Measurements from ENCODE around the gene IFTAP.
"Not testable (repeated sequence)": the region's sequence is repeated elsewhere in the genome, so short reads cannot be mapped to it uniquely, and the experiment has no call there.

Gene IFTAP

GRCh38 chr11:36594316-36594989 lies at the start of gene IFTAP:
TSS of gene IFTAP (plus strand) at chr11:36594502. CDS start at chr11:36610104, 15,602 bp downstream.
- peak; percentile 93 for DNase-seq

- no peak for DNase-seq
Measured at GRCh38 chr11:36550385-36551115, 43.8 kb upstream of the IFTAP start.

- DNase-seq, result not testable (repeated sequence)
Measured at GRCh38 chr11:36557390-36557789, 36.9 kb upstream of the IFTAP start.

- DNase-seq, result no peak
Measured at GRCh38 chr11:36557991-36558390, 36.3 kb upstream of the IFTAP start.

- DNase-seq, result no peak
Measured at GRCh38 chr11:36558571-36559413, 35.5 kb upstream of the IFTAP start.

DNA sequence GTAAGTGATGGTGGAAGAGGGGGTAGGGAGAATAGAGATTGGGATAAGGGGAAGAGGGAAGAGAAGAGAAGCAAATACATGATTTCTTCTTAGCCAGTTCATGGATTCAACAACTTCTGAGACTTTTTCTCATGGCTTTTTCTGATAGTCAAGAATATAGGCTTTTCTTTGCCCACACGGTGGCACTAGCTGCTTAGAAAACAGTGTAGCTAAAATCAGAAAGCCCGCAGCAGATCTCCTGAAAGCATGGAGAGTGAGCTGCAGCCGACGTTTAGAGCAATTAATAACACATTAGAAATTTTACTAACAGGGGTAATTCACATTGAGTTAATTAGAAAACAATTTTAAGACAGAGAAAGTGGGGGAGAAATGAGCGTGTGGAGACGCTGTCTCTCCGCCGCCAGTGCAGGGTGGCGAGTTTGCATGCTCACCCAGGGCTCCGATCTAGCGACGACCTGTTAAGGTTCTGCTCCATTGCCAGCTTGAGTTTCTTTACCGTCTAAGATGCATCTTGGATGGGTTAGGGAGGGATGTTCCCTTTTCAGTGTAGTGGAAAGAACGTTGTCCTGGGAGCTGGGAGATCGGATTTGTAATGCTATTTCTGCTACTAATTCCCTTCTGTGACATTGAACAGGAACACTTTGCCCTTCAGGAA lies 29.8 kb upstream of the IFTAP start:
- DNase-seq, result peak; percentile 83

- peak; percentile 27 for DNase-seq
Measured at GRCh38 chr11:36565031-36565610, 29.2 kb upstream of the IFTAP start.

- no peak for DNase-seq
Measured at GRCh38 chr11:36566407-36567053, 27.8 kb upstream of the IFTAP start.

DNA sequence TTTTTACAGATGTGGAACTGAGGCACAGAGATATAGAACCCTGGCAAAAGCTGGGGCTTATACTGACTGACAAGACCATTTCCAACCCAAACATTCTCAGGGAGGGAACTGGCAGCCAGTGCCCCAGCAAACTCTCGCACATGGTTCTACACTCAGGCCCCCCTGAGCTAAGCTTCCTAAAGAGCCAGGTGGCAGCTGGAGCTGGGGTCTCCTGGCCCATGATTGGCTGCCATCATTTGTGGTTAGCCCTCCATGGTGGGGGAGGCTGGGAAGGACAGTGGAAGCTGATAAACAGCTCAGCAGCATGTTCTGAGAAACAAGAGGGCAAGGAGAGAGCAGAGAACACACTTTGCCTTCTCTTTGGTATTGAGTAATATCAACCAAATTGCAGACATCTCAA lies 26.6 kb upstream of the IFTAP start, which contains the start of gene RAG1:
RAG1 (plus strand) TSS at position 314 of the 400 bp plus-strand sequence. CDS start 5,298 bp downstream, outside the sequence.
- DNase-seq, result no peak

- DNase-seq, result no peak
Measured at GRCh38 chr11:36569095-36569494, 25.2 kb upstream of the IFTAP start.

GRCh38 chr11:36574486-36574885 lies 19.8 kb upstream of the IFTAP start:
- DNase-seq, result no peak

- no peak for DNase-seq
Measured at GRCh38 chr11:36577373-36577772, 16.9 kb upstream of the IFTAP start.

DNA sequence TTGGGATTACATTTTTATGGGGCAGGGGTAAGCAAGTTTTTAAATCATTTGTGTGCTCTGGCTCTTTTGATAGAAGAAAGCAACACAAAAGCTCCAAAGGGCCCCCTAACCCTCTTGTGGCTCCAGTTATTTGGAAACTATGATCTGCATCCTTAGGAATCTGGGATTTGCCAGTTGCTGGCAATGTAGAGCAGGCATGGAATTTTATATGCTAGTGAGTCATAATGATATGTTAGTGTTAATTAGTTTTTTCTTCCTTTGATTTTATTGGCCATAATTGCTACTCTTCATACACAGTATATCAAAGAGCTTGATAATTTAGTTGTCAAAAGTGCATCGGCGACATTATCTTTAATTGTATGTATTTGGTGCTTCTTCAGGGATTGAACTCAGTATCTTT lies 16.4 kb upstream of the IFTAP start:
- DNase-seq, result no peak

GRCh38 chr11:36578458-36578857 lies 15.8 kb upstream of the IFTAP start:
- DNase-seq, result no peak

- DNase-seq, result no peak
Measured at GRCh38 chr11:36581536-36581935, 12.8 kb upstream of the IFTAP start.

GRCh38 chr11:36583667-36584066 lies 10.6 kb upstream of the IFTAP start:
- DNase-seq, result no peak

DNA sequence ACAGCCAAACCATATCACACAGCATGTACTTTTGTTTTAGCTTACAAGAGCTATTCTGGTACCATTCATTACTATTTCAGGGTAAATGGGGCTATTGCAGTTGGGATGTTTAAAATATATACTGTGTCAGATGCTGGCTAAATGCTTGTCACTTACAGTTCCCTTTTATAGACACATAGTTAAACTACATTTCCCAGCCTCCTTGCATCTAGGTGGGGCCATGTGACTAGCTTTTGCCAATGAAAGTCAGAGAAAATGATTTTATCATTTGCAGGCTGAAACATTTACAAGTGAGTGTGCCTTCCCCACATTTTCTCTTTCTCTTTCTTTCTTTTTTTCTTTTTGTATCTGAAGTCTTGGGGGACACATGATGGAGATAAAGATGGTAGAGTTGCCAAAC lies 7.8 kb upstream of the IFTAP start:
- DNase-seq, result no peak

GRCh38 chr11:36588099-36588498 lies 6.2 kb upstream of the IFTAP start:
- no peak for DNase-seq

- no peak for DNase-seq
Measured at GRCh38 chr11:36590513-36590912, 3.8 kb upstream of the IFTAP start.

- no peak for DNase-seq
Measured at GRCh38 chr11:36591433-36591832, 2.9 kb upstream of the IFTAP start.

- no peak for DNase-seq
Measured at GRCh38 chr11:36596880-36597279, 2.6 kb downstream of the IFTAP start.

DNA sequence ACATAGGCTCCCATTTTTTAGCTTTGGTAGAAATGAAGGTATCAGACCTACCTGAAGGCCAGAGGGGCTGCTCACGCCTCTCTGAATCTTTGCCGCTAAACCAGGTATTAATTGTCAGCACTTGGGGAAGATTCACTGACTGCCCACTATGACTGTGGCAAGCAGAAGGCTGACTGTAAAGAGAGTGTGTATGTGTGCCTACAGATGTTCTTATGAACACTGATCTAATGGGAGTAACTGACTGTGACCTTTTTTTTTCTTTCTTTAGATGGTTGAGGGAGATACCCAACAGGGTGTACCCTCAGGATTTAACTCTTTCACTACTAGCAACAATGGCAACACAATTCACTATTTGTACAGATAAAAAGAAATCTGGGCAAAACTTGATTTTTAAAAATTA lies 3.7 kb downstream of the IFTAP start, which contains the start of gene RAG2:
RAG2 (minus strand) TSS at position 186 of the 400 bp plus-strand sequence. CDS start 4,068 bp downstream, outside the sequence.
- DNase-seq, result no peak
